ENCODE data around the gene ARL8B.

ARL8B gene

DNA sequence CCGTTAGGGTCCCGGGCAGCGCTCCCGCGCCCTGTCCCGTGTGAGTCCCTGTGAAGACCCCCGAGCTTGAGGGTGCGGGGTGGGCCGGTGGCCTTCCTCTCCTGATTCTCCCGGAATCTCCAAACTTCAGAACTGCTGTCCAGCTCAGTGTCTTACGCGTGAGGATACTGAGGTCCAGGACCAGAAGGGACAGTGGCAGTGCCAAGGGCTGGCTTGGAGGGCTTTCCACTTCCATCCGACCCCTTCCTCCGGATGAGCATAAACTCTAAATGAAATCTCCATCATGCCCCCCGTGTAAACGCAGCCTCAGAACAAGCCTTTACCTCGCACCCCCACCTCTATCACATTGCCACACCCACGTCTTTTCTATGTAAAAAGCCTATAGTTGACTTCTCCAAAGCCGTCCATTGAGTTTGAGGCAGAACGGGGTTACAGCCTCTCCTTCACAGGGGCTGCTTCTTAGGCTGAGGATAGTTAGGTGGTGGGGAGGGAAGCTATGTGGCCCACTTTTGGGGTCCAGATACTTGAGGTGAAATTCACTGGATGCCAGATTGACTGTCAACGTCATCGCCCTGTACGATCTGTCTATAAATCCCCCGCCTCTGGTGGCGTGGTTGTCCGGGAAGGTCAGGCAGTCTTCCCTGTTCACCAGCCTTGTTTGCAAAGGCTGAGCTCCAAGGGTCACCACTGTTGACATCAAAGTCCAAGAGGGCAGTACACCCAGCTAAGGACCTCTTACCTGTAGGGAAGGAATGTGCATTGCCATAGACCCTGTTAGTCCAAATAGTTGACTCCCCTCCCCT, 66.5 kb downstream of the ARL8B start:
- DNase-seq, result no peak

DNA sequence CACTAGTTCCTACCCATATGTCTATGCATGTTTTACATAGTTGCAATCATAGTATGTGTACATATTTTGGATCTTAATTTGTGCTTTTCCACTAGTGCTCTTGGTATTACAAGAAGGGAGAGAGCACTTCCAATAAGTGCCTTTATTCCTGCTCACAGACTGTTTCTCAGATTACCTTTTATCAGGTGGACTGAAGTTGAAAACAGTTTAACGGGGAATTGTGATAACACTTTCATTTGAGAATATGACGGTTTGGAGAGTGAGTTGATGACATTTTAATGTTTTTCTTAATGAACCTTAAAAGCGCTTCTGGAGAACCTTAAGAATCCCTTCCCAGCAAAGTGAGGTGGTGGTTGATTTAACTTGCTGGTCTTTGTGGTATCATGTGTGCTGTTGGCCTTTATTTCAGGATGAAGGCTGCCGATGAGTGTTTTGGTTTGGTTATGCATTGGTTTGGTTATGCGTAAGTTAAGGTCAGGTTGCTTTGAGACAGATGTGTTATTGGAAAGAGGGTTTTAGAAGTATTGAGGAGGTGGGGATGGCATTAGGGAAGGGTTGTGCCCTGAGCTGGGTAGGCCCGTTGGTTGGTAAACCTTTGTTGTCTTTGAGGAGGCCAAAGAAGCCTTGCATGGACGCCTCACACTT, 68.2 kb downstream of the ARL8B start:
- no peak for DNase-seq

DNA sequence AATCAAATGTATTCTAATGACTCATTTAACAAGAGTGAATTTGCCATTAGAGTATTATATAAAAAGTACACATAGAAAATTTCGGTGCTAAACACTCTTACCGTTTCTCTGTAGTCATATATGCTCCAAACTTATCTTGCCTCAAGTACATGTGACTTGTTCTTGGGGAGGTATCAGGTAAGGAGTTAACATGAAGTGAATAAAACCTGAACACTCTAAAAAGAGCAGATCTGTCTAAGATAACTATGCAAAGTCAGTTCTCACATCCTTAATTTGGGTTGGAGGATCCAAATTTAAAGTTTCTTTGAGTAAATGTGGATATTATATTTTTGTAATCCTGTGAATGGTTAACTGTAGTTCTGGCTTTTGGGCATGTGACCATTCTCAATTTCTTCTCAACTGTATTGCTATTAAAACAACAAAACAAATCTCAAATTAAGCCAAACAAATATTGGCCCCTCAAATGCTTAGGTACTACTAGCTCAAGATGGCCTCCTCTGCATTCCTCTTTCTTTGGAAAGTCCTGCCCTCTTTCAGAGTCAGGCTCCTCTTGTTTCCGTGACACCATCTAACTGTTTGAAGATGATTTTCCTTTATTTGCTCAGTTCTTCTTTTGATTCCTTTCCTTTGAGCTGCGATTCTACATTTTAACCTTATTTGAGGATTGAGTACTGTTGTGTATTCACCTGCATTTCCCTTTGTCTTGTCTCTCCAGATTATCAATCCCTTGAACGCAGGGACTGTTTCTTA, 69.6 kb downstream of the ARL8B start:
- no peak for DNase-seq

DNA sequence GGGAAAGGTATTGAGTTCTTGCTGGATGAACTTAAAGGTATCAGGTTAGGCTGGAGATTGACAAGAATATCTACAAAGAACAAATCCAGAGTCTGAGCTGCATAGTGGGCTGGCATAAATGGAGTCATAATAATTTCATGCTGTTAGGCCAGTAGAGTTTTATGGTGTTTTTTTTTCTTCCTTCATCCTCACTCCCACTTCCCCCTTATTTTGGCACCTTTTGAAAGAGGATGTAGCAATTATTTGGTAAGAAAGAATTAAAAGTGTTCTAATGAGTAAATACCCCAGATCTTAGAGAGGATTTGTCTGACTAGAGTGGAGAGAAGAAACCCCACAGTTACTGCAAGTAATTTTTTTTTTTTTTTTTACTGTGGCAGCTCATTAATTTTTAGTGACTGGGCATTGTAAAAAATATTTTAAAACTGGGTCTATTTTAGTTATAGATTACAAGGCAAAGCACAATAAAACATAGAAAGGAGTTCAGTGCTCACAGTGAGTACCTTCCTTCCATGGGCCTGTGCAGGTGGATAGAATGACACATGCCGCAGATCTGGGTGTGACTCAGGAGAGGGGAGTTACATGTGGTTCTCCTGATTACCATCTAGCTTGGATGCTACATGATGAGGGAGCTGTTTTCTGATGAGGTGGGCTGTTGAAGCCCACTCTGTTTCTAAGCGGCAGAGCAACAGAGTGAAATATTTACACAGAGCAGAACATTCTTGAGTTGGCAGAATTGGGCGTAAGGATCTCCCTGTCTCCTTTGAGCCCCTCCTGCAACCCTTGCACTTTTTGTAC, 70.7 kb downstream of the ARL8B start:
- DNase-seq, result no peak

DNA sequence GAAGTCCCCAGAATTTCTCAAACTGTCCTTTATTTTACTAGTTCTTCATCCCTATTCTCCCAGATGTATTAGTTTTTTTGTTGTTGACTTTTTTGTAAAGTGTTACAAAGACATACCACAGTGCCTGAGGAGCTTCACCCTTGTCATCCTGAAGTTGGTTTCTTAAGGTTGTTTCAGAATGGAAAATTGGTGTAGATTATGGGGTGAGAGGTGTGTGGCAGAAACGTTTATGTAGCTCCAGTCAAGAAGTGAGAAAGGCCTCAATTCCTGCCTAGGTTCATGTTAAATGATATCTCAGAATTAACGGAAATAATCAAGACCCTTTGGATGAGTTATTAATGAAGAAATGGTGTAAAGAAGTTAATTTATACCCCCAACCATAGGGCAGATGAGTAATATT, 72.2 kb downstream of the ARL8B start:
- DNase-seq, result no peak

DNA sequence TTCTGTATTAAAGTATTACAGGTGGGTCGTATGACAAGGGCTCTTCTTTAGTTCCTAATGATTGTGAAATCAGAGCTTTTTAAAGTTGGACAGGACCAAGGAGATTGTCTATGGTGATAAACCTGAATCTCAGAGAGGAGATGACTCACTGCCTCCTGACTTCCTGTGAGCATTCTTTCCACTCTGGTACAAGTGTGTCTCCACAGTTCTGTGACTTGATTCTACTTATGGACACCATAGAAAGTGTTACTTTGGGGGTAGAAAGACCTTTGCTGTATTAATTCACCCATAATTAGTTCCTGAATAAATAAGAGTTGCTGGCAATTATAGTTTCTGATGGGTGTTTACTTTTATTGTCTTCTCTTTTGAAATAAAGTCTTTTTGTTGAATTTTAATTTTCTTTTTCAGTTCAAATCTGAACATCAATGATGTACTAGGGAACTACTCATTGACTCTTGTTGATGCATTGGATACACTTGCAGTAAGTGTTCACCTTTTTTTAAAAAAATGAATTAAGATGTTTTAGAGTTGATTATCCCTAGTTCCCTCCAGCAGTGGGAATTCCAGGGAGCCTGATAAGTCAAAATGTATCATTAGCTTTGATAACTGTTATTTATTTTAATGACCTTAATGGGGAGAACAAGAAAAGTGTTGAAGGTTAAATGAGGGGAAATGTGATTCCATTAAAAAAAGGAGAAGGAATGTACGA, 72.9 kb downstream of the ARL8B start:
- DNase-seq, result no peak

DNA sequence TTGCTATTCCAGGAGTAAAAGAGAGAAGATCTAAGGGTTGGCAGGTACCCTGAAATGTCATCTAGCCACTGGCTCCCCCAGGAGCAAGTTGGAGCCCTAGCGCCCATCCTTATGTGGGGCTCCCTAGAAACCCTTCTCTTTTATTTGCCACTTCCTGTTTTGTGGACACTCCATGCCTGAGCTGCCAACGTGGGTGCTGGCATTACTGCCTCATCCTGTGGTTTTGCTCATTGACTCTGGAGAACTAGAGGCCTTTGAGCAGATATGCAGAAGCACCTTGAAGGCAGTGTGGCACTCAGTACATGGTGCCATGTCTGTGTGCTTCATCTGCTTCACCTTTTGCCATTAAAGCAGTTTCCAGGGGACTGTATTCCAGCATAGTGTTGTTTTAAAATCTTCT, 73.5 kb downstream of the ARL8B start:
- DNase-seq, result no peak

DNA sequence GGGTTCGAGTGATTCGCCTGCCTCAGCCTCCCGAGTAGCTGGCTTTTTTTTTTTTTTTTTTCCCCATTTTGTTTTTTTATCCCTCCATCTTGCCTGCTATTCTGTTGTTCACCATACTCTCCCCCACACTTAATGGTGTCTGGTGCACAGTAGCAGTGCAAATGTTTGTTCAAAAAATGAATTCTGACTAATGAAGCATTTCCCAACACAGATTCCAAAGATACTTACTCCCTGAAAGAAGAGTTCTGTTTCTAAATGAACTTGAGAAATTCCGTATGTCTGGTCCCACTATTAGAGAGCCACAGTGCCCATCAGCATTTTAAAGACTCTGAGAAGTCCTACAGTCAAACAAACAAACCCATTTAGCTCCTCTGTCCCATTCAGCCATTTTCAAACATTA, 74.9 kb downstream of the ARL8B start:
- no peak for DNase-seq

DNA sequence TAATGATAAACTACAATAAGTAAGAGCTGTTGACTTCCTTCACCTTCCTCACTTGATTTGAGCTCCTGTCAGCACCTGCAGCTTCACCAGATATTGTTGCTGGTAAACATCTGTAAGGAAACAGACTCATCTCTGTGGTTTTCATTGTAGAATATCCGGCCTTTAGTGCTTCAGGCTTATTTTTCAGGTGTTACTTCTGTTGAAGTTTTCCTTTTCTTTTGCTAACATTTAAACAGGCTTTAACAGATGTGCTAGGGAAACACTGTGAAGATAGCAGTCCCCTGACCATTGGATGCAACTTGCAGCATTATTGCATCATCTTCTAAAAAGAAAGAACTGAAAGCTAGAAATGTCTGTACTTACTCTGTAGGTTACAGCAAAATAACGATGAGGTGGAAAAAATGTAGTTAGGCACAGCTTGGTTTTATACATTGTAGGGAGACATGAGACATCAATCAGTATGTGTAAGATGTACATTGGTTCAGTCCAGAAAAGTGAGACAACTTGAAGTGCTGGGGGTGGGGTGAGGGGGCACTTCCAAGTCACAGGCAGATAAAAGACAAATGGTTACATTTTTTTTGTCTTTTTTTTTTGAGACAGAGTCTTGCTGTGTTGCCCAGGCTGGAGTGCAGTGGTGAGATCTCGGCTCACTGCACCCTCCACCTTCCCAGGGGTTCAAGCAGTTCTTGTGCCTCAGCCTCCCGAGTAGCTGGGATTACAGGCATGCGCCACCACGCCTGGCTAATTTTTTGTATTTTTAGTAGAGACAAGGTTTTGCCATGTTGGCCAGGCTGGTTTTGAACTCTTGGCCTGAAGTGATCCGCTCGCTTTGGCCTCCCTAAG, 75.6 kb downstream of the ARL8B start:
- no peak for DNase-seq

DNA sequence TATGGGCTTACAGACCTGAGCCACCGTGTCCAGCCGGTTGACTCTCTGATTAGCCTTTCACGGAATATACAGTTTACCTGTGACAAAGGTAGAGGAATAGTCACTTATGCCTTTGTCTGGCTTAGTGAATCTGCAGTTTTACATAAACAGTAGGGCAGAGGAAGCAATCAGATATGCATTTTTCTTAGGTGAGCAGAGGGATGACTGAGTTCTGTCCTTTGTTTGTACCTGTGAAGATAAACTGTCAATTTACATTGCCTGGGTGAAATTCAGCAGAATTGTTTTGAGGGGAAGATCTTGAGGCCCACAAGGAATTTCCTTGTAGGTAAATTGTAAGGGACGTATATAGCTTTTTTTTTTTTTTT, 76.2 kb downstream of the ARL8B start:
- DNase-seq, result no peak

DNA sequence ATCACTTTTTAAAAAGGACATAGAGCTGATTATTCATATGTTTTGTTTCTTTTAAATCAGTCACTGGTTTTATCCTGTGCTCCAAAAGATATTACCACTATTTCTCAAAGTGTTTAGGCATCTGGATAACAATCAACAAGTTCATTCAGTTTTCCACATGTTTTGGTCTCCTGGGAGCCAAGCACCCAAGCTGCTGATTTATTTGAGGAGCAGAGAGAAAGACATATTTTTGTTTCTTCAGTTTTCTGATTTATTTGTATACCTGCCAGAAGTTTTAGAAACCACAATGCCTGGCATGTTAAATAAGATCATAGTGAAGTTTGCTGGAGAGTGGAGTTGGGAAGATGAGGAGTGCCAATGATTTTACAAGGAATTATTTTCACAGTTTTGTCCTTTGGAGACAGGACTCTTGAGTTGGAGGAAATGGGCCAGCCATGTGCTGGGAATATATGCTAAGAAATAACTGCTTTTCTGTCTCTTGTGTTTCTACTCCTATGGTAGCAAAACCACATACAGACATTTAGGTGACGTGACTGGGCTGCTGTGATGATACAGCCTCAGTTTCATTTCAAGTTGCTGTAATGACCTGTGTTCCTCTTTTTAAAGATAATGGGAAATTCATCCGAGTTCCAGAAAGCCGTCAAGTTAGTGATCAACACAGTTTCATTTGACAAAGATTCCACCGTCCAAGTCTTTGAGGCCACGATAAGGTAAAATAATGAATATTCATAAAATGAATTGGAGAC, 77.1 kb downstream of the ARL8B start:
- no peak for DNase-seq

DNA sequence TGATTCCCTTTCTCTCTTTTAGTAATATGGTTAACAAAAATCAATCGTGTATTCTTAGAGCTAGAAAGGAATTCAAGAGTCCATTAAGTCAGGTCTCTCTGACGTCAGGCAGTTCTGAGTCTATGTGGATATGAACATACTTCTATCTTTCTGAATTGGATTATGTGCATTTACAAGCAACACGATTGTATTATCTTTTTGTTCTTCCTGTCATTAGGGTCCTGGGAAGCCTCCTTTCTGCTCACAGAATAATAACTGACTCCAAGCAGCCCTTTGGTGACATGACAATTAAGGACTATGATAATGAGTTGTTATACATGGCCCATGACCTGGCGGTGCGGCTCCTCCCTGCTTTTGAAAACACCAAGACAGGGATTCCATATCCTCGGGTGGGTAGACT, 79.4 kb downstream of the ARL8B start:
- DNase-seq, result no peak

DNA sequence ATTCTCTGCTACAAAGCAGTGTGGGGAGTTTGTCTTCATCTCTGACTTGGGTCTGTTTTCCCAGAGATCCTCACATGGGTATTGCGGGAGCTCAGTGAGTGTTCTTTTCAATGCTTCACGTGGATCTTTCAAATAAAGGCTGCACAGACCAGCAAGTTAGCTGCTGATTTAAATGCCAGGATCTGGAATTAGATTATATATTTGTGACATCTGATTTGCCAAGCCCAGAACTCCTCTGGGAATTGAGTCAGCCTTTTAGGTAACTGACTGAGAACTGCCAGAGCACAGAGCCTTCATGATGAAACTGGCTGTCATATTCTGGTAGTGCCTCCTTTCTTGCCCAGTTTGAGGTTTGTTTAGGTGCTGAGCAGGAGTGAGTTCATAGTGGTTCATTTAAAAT, 80.1 kb downstream of the ARL8B start:
- DNase-seq, result no peak

DNA sequence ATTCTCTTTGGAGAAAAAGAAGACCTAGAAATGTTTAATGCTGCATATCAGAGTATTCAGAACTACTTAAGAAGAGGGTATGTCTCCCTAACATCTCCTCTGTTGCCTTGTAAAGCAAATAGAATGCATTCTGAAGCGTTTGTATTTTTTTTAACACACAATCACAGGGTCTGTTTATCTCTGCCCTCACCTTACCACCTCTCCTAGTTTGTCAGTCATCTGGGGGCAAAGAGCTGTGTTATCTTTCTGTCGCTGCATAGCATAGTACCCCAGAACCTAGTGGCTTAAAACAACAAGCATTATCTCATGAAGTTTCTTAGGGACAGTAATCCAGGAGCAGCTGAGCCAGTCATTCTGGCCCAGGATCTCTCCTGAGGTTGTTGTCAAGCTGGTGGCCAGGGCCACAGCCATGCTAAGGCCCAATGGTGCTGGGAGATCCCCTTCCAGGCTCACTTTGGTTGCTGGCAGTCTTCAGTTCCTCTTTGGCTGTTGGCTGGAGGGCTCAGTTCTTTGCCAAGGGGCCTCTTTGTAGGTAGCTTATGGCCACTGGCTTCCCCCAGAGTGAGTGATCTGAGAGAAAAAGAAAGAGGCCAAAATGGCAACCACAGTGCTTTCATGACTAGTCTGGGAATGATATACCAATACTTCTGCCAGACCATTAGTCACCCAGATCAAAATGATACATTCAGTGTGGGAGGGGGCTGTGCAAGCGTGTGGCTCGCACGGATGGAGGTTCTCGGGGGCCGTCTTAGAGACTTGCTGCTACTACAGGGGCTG, 83.3 kb downstream of the ARL8B start:
- DNase-seq, result no peak

DNA sequence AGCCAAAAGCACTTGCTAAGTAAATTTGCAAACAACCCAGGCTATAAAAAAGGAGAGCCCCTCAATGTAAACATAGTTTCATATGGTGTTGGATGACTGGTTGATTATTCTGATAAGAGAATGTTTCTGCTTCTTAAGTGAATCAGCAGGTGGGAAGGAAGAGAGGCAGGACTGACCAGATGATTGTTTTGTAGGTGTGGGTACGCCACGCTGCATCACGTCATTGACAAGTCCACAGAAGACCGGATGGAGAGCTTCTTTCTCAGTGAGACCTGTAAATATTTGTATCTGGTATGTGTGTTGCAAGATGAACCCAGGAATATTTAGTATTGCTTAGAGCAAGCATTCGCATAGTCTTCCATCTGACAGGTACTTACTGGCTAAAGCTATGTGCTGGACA, 88.8 kb downstream of the ARL8B start:
- no peak for DNase-seq

DNA sequence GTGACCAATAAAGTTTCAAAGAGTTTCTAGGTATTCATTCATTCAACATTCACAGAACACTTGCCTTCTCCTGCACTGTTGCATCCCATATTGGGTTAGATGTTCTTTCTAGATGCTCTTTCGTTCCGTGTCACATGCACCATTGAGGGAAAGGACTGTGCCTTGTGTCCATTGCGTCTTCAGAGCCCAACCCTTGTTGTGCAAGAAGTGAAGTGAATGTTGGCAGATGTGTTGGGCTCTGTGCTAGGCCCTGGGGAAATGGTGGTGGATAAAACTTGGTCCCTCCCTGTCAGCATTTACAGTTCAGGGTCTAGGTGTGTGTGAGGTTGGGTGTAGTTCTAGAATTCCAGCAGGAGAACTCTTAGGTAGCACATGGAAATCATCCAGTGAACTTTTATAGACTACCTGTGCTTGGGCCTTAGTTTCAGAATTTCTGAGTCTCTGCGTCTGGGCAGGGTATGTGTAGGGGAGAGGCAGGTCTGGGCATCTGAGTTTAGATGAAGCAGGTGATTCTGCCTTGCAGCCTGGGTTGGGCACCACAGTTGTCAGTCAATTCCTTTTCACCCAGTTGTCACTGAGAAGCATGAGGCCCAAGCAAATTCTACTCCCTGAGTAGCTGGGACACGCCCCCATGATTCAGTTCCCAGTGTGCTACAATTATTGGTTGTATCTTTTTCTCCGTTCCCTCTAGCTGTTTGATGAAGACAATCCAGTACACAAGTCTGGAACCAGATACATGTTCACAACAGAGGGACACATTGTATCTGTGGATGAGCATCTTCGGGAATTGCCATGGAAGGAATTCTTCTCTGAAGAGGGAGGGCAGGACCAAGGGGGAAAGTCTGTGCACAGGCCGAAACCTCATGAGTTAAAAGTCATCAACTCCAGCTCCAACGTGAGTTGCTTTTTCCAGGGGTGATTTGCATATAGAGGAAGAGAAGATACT, 90.8 kb downstream of the ARL8B start:
- DNase-seq, result no peak

DNA sequence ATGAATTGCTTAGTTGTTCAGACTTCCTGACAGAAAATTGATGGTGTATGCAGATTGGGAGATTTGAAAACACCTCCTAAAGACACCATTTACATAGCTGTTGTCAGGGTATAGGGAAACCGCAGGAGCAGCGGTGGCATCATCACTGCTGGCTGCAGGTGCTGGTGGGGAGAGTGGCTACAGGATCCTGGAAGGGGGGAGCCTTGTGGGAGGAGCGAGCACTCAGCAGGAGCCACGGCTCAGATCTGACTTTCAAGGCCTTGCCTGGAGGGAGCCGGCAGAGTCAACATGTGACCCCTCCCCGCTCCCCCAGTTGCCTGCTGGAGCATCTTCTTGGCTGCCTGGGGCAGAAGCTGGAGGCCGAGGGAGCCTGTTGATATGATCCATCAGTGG, 91.5 kb downstream of the ARL8B start:
- DNase-seq, result no peak

DNA sequence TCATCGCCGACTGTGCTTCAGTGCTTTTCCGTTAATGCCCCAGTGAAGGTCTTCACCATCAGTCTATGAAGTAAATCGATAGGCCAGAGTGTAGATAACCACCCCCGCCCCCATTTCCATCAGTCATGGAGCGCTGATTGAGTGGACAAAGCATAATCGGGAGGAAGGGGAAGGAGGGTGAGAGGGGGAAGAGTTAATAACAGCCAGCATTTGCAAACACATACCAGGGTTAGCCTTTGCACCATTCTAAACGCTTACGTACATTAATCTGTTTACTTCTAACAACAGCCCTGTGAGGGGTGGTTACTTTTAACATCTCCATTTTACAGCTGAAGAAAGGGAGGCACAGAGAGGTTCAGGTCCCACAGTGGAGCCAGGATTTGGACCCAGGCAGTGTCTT, 92.3 kb downstream of the ARL8B start:
- no peak for DNase-seq
